Kasumi-1 (cell line): Measurements from ENCODE around the gene PTGIS.
"Not testable (repeated sequence)": the region's sequence is repeated elsewhere in the genome, so short reads cannot be mapped to it uniquely, and the experiment has no call there.

Experiments
- DNase-seq, 2 experiments: peaks; one replicate each; lab custom pipeline; 2025; lab: John Stamatoyannopoulos, UW

PTGIS gene

GRCh38 chr20:49579874-49580812 is 12.2 kb upstream of the PTGIS start:
- no peak for DNase-seq

GRCh38 chr20:49579195-49579594 is 11.3 kb upstream of the PTGIS start:
- DNase-seq, result no peak

GRCh38 chr20:49578436-49578835 is 10.5 kb upstream of the PTGIS start:
- no peak for DNase-seq

- DNase-seq, result no peak
Measured at GRCh38 chr20:49575551-49576060, 7.7 kb upstream of the PTGIS start.

GRCh38 chr20:49573900-49574416 is 6.0 kb upstream of the PTGIS start:
- no peak for DNase-seq

GRCh38 chr20:49572857-49573256 is 4.9 kb upstream of the PTGIS start:
- DNase-seq, result no peak

GRCh38 chr20:49571553-49571835 is 3.6 kb upstream of the PTGIS start:
- no peak for DNase-seq

- DNase-seq, result no peak
Measured at GRCh38 chr20:49570828-49571552, 3.1 kb upstream of the PTGIS start.

GRCh38 chr20:49570161-49570827 is 2.4 kb upstream of the PTGIS start:
- DNase-seq, result no peak

GRCh38 chr20:49569411-49570115 is 1.6 kb upstream of the PTGIS start:
- DNase-seq, result no peak

GRCh38 chr20:49568278-49569151 is 578 bp upstream of the PTGIS start:
- no peak for DNase-seq

- DNase-seq, result no peak
Measured at GRCh38 chr20:49566401-49567364, 1.3 kb downstream of the PTGIS start.

GRCh38 chr20:49564991-49565390 is 2.9 kb downstream of the PTGIS start:
- not testable (repeated sequence) for DNase-seq

- DNase-seq, result no peak
Measured at GRCh38 chr20:49563015-49563980, 4.6 kb downstream of the PTGIS start.

GRCh38 chr20:49562311-49563014 is 5.5 kb downstream of the PTGIS start:
- DNase-seq, result no peak

- DNase-seq, result no peak
Measured at GRCh38 chr20:49561806-49562205, 6.1 kb downstream of the PTGIS start.

GRCh38 chr20:49561256-49561655 is 6.7 kb downstream of the PTGIS start:
- DNase-seq, result no peak

GRCh38 chr20:49560646-49561045 is 7.3 kb downstream of the PTGIS start:
- DNase-seq, result no peak
